HG03135 (cell line): ENCODE measurements around the gene C2CD2.
"Not testable (repeated sequence)": the region's sequence is repeated elsewhere in the genome, so short reads cannot be mapped to it uniquely, and the experiment has no call there.

Source experiments
- ATAC-seq: cut with Tn5 transposase; IDR thresholded peaks from one replicate; pipeline ENCODE4 v1.9.1; 2021; ENCODE audit warnings: mild to moderate bottlenecking, moderate library complexity; ENCODE audit not compliant: unreplicated experiment

C2CD2 gene

DNA sequence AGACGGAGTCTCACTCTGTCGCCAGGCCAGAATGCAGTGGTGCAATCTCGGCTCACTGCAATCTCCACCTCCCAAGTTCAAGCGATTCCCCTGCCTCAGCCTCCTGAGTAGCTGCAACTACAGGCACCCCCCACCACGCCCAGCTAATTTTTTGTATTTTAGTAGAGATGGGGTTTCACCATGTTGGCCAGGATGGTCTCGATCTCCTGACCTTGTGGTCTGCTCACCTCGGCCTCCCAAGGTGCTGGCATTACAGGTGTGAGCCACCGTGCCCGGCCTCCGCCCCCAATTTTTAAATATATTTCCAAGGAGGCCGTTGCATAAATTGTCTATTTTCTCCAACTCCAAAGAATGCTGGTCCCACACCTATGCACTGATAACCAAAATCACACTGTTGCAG is 5.9 kb upstream of the C2CD2 start:
- not testable (repeated sequence) for ATAC-seq

DNA sequence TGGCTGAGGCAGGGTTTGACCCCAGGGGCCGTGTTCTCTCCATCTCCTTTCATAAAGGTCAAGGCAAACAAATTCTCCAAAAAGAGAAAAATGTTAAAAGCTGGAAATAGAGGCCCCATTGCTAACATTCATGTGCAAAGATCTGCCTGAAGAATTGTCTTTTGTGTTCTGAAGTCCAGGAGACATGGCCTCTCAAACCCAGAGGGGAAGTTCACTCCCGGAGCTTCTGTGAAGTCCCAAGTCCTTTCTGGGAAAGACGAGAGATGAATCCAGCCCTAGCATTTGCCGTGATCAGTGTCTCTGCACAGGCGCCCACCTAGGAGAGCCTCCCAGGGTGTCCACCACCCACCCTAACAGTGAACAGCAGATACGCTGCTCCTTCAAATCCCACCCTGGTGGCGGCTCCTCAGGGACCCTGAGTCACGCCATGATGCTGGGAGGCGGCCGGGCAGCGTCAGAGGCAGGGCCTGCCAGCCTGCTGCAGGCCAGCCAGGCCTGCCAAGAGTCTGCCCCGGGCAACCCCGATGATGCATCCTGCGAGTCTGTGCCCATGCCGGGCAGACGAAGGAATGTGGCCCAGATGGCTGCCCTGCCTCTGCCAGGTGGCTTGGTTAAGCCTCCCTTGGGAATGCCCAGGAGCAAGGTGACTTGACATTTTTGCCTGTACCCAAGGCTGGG is 5.2 kb upstream of the C2CD2 start:
- no peak for ATAC-seq

DNA sequence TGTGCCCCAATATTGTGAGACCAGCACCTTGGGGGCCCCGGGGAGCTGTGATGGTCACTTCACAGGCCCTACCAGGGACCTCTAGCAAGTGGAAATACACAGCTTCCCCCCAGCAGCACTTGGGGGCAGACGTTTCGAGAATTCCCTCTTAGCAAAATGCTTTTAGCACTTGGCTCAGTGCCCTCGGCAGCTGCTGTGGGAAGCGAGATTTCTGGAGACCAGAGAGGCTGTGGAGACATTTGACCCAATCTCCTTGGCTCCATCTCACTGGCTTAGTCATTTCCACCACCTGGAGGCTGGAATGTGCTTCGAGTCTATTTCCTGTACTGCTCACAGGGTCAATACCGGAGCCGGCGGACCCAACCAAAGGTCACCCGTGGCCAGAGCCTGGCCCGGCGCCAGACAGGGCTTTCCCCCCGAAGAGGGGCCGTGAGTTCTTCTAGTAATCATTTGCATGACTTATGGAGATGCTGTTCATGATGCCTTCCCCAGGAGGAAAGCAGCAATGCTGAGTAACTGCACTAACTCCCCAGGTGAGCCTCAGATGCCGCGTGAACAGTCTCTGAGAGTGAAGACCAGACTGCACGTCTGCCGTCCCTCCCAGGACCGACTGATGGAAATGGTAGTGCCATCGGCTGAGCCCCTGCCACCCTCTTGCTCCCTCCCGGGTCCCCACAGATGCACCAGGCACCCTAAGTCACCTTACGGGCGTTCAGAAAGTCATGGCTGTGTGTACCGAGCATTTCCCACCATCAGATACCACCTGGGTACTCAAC is 4.4 kb upstream of the C2CD2 start:
- ATAC-seq = no peak

DNA sequence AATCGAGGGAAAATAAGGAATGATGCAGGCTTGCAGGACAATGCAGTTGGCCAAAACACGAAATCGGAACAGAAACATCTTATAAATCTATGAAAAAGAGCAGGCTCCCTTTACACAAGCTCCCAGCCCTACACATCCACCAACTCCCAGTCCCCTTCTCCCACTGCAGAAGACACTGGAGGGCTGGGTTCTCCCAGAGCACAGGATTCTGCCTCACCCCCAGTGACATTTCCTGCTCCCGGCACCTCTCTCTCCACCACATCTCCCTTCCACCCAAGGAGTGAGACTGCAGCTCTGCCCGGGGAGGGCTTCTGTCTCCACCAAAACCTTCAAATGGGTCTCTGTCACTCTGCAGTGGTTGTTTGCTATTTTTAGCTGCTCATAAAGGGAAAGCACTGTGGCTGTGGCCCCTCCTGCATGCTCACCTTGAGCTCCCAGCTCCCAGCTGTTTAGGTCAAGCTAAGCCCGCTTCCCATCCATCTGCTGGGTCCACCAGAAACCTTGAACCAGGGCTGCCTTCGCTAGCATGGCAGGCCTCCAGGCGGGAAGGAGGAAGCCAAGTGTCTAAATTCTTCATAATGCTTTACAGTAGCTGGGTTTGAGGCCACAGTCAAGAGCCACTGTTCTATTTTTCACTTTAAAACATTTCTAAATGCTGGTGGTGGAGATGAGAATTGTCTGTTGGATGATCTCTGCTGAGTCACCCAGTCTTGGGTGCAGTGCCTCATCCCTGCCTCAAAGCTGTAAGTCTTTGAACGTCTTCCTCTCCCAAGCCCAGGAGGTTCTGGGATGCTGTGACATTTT is 3.3 kb upstream of the C2CD2 start:
- ATAC-seq = no peak

DNA sequence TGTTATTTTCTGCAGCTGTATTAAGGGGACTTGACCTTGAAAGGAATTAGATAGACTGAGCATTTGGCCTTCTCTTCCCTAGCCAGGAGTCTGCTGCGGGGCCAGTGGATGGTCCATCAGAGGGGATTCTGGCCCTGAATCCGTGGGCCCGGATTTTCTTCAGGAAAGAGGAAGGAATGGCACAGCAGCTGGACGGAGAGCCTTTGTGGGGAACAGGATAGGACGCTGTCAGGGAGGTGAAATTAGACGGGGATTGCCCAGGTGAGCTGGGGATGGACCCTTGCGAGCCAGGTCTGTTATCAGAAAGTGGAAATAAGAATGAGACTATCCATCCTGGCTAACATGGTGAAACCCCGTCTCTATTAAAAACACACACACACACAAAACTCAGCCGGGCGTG is 1.7 kb upstream of the C2CD2 start:
- ATAC-seq = no peak

DNA sequence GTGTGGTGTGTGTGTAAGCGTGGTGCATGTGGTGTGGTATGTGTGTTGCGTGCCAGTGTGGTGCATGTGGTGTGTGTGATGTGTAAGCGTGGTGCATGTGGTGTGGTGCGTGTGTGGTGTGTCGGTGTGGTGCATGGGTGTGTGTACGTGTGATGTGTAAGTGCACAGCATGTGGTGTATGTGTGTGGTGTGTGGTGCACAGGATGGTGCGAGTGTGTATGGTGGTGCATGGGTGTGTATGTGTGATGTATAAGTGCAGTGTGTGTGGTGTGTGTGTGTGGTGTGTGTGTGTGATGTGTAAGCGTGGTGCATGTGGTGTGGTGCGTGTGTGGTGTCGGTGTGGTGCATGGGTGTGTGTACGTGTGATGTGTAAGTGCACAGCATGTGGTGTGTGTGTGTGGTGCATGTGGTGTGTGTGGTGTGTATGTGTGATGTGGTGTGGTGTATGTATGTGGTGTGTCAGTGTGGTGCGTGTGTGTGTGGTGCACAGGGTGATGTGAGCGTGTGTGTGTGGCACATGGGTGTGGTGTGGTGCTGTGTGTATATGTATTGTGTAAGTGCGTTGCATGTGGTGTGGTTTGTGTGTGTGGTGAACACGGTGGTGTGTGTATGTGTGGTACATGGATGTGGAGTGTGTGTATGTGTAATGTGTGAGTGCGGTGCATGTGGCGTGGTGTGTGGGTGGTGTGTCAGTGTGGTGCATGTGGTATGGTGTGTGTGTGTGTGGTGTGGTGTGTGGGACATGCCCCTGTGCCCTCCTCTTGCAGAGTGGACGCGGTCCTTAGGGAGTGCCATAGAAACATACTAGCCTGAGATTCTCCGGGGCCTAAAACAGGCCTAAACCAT is 1.1 kb upstream of the C2CD2 start:
- no peak for ATAC-seq

DNA sequence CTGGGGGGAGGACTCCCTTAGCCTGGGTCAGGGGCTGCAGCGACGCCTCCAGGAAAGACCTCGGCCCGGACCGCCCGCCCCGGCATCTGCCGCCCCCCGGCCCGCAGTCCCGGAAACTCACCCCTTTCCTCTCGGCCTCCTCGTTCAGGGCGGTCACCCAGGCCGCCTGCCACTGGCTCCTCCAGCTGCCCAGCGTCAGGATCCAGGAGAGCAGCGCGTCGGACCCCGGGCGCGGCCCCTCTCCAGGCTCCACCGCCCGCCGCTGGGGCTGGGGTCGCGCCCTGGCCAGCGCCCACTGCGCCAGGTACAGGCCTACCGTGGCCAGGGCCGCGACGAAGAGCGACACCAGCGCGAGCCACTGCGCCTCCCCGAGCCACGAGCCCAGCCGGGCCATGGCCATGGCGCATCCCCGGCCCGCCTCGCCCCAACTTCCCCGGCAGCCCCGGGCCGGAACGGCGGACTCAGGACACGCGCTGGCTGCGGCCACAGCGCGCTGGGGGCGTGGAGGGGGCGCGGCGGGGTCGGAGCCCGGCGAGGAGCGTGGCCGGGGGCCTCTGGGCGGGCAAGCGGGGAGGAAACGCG is 478 bp downstream of the C2CD2 start:
- ATAC-seq = peak; percentile 28

DNA sequence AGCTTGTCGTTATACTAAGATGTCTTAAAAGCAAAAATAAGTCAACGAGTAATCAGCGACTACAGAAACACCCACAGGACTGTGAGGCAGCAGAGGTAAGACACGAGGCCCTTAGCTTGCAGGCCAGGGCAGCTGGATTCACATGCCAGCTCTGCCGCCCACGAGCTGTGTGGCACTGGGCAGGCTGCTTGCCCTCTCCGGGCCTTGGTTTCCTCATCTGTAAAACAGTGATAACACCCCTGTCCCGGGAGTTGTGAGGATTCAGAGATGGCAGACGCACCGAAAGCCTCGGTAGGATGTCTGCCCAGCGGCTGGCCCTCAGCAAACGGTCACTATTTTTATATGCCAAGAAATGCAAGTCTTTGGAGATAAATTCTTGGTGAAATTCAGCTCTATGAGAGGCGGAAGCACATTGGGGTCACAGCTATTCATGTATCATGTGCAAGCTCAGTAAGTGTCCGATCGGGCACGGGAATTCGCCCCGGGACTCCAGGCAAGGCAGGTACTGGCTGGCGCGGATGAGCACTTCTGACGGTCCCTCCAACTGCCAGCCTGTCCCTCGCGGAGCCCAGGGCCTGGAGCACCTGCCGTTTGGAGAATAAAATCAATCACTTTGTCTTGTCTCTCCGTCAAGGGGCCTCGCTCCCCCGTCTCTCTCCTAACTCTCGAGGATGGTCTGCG is 1.1 kb downstream of the C2CD2 start:
- peak; percentile 6 for ATAC-seq

DNA sequence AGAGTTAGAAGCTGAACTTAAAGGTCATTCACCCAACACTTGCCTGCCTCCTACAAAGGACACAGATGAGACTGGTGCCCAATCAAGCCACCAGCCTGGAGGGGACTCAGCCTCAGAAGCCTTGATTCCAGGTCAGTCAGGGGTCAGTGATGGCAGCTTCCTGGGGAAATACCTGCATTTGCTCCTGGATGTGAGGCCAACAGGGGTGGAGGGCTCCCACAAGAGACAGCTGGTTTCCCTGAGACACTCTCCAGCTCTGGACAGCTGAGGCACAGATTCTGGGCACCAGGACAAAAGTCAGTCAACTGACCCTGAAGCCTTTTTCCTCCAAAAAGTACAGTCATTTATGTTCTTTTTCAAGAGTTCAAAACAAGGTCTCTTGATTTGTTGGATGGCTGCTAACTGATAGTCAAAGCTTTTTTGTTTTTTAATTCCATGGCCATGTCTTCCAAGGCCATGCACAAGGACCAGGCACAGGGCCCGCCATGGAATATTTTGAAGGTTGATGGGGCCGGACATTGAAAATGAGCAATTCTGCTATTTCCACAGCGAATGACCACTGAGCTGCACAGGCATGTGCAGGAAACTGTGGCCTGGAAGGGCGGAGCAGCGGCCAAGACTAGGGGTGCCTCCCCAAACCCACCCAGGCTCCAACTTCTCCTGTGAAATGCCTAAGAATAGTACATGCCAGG is 1.8 kb downstream of the C2CD2 start:
- no peak for ATAC-seq

DNA sequence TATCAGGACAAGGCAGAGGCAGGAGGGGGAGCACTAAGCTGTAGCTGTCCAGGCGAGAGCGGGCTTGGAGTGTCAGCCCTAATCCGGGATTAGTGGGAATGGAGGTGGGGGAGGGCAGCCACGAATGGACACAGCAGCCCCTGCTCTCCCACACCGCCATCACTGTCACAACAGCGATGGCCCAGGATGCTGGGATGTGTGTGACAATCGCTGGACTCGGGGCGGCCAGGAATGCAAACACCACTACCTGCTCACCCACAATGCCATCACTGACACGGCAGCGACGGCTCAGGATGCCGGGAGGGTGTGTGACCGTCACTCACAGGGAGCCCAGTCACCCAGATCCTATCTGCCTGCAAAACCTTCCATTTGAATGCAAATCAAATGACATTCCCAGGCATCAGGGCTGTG is 2.9 kb downstream of the C2CD2 start:
- ATAC-seq = no peak

DNA sequence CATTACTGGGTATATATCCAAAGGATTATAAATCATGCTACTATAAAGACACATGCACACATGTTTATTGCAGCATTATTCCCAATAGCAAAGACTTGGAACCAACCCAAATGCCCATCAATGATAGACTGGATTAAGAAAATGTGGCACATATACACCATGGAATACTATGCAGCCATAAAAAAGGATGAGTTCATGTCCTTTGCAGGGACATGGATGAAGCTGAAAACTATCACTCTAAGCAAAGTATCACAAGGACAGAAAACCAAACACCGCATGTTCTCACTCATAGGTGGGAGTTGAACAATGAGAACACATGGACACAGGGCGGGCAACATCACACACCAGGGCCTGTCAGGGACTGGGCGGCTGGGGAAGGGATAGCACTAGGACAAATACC is 4.2 kb downstream of the C2CD2 start:
- not testable (repeated sequence) for ATAC-seq

DNA sequence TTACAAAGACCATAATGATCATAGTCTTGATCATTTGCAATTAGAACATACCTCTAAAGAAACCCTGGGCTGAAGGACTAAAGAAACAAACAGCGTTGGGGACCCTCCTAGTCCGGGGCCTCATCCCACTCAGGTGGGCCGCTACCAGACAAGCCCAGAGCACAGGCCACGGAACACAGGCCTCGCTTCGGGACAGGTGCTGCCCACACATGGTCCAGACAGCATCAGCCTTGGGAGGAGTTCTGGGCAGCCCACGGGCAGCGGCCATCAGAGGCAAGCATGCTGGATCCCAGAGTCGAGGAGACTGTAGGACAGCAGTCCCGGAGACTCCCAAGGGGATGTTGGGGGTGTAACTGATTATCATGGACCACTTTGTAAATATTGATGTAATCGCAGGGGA is 4.9 kb downstream of the C2CD2 start:
- no peak for ATAC-seq

DNA sequence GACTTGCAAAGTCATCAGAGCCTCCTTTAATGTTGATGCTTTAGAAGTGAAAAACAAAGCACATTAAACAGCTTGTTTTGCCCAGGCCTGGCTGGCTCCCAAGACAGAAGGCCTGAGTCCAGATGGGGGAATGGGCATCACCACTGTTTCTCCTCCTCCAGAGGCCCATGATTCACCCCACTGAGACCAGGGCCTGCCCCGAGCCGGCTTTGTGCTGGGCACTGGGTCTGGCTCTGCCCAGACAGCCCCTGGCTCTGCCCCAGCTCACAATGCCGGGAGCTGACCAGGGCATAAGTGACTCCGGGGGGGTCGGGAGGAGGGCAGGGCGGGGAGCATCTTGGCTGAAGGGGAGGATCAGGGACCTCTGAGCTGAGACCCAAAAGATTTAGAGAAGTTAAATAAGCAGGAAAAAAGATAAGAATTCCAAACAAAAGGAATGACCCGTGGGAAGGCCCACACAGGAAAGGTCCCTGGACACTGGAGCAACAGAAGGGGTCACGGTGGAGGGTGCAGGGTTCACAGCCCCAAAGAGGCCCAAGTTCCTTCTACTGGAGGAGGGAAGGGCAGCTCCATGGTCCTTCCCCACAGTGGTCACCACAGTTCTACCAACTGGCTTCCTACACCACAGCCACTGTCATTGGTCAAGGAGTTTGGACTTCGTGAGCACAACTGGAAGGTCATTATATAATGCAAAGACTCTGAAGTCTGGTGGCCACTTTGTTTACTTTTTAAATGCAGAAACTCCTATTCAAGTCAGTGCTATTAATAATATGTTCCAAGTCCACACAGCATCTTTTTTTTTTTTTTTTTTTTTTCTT is 5.5 kb downstream of the C2CD2 start:
- no peak for ATAC-seq

DNA sequence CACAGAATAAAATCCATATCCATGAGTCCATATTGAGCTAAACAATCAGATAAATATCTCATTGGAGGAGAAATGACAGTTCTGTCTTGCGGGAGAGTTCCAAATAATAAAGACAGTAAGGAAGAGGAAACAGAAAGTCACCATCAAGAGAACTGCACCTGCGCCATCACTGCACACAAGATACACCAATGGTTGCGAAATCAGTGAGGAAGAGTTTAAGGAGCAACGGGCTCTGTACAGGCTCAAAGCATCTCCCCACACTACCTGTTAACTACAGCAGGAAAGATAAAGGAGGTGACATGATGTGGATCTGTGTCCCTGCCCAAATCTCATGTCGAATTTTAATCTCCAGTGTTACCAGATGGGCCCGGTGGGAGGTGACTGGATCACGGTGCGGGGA is 7.8 kb downstream of the C2CD2 start:
- no peak for ATAC-seq

DNA sequence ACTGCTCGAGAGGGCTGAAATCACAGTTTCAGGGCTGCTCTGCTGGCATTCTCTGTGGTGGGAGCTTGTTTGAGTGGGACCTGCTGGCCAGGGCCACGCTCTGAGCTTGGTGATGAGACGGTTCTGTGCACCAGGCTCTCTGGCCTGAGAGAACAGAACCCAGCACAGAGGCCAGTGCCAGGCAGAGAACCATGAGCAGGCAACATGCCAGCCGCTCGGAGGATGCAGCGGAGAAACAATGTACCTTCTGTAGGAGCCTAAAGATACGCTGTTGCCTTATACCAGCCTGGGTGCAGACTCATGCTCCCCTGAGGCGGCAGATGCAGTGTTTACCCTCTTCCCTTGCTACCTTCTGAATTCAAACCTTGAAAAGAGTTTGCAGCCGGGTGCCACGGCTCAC is 10.0 kb downstream of the C2CD2 start:
- no peak for ATAC-seq

DNA sequence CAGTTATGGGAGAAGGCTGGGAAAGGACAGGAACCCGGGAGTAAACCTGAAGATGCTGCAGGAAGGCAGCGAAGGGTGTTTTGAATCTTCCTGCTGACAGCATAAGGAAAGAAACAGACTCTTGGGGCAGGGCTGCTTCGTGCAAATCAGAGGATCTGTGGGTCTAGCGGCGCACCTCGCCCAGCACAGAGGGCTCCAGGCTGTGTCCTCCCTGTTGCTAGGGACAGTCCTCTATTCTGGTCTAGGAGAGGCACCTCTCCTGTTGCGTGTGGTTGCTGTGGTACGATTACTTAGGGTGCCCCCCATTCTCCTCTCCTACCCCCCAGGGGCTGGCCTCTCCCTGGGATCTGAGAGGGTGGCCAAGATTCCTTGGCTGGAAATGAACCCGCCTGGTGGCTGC is 11.4 kb downstream of the C2CD2 start:
- ATAC-seq = no peak

DNA sequence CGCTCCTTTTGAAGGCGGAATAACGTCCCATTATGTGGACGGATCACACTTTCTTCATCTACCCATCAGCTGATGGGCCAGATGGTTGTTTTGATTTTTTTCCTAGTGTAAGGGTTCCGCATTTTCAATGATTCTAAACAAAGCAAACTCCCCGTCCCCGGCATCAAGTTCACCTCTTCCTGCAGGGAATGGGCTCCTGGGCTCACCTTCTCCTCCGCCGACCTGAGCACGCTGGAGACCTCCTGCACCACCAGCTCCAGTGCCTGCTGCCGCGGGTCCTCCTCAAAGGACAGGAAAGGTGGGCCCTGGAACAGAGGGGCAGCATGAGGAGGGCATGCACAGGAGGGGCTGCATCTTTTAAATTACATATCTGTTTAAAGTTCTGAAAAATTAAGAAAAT is 11.9 kb downstream of the C2CD2 start:
- ATAC-seq = no peak

DNA sequence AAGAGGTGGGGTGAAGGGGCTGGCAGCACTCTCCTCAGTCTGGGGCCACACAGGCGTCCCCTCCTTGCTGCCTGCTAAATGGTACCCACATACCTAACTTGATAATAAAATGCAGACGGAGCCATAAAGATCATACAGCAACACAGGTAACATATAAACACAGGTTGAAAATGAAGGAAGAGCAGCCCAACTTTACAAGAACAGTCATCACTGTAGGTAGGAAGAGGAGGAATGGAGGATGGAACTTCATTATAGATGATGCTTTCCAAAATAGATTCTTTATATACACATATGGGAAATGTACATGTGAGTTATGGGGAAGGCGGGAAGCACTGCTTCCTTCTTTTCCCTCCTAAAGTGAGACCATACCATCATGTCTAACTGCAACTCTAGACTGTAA is 13.4 kb downstream of the C2CD2 start:
- ATAC-seq = no peak

DNA sequence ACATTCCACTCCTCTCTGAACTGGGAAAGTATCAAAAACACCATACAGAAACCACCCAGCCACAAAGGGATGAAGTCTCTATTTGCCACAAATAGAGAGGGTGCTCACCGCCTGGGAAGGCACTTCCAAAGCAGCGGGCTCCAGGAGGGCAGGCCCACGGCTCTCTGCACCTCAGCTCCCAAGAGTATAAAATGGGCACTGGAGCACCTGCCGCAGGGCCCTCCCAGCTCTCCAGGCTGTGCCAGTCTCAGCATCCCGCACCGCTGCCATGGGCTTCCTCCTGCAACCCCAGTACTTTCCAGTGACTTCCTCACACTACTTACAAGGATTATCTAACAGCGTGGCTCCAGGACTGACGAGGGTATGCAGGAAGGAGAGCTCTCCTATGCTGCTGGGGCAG is 14.4 kb downstream of the C2CD2 start:
- ATAC-seq = no peak
